Esophagus (tissue), 2 donors: ENCODE results near the gene QARS1. TPM values are rescaled to one million over a fixed set of nuclear protein-coding genes. Genes with fewer than 3 reads are reported as not detected.
A peak's percentile ranks its signal among the peaks of the same experiment; 100 is the strongest.

Experiments used
- H3K27ac ChIP-seq, 2 donors: one replicate each; pipeline ENCODE4 v1.5.1; 2013; ENCODE audit warnings: low read depth in 2 of 2, mild to moderate bottlenecking in 2 of 2, inconsistent platforms in 1 of 2, low read length in 1 of 2, moderate library complexity in 1 of 2
- H3K27me3 ChIP-seq, 2 donors: one replicate each; pipeline ENCODE4 v1.6.1; 2013; ENCODE audit warnings: low read length in 2 of 2, control low read depth in 1 of 2, mild to moderate bottlenecking in 1 of 2; ENCODE audit not compliant: insufficient read depth in 2 of 2, control insufficient read depth in 1 of 2
- H3K36me3 ChIP-seq, 2 donors: one replicate each; pipeline ENCODE4 v1.6.1; 2013; ENCODE audit warnings: low read length in 1 of 2; ENCODE audit not compliant: control insufficient read depth in 2 of 2, insufficient read depth in 2 of 2
- H3K4me1 ChIP-seq, 2 donors: one replicate each; pipeline ENCODE4 v1.6.1; 2013; ENCODE audit warnings: low read length in 1 of 2; ENCODE audit not compliant: control insufficient read depth in 2 of 2, insufficient read depth in 2 of 2
- H3K4me3 ChIP-seq, 2 donors: one replicate each; pipeline ENCODE4 v1.5.1; 2013; ENCODE audit warnings: low read length in 2 of 2, mild to moderate bottlenecking in 2 of 2, low read depth in 1 of 2, moderate library complexity in 1 of 2
- H3K9me3 ChIP-seq, 2 donors: one replicate each; pipeline ENCODE4 v1.6.1; 2013; ENCODE audit warnings: mild to moderate bottlenecking in 2 of 2, low read depth in 1 of 2, low read length in 1 of 2, moderate library complexity in 1 of 2; ENCODE audit not compliant: control insufficient read depth in 2 of 2, insufficient read depth in 1 of 2
- WGBS, 2 donors: extraction: QIAGEN DNeasy Blood & Tissue Kit; methylation state at CpG; one replicate each; pipeline ENCODE4 v1.1.7; 2013; 5-methylcytosine and 5-hydroxymethylcytosine counted together
- polyA plus RNA-seq, 2 donors: library from polyadenylated mRNA; stranded (reverse); fragments of 200-250 nt; gene quantifications; one replicate each; pipeline ENCODE4 v1.2.3, GENCODE V29; 2013
- donor health status: healthy with polysubstance abuse.
- donor health status: Bipolar disorder and iron deficiency.

QARS1 gene
- 100 to 1,000 TPM; 228 to 237 TPM for polyA plus RNA-seq

DNA sequence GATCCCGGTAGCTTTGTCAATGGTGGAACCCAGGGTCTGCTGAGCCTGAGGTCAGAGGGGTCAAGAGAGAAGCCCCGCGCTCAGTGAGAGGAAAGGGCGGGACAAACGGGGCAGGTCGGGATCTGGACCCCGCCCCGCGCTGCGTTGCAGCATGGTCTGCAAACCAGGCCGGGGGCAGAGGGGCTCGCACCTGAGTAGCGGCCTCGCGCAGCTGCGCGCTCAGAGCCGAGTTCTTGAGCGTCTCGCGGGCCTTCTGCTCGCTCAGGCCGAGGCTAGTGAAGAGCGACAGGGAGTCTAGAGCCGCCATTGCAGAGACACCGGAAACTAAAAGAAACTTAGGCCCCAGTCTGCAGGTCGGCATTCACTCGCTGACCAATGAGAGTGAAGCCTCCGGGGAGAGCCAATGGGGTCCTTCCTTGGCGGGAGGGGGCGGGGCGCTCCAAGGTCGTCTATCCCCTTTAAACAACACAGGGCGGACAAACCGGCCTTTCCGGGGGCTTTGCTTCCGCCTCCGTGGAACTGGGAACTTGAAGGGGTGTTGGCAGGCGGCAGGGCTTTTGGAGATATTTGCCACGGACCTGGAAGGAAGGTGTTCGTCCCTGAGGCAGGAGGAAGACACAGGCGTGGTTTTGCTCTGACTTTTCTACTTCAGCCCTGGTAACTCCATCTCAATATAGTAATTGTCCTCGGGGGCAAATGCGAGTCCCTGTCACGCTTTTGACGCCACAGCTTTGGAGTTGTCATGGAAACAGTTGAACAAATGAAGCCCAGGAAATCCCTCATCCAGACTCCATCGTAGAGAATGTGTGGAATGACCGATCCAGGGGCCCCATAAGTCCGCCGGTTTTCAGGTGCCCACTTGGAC lies at the start of gene QARS1:
Gene QARS1 (minus strand): TSS at position 331 of the 865 bp plus-strand sequence. CDS start 24 bp downstream, at position 307.
- Histone ChIP-seq H3K36me3 (peaks cover 22 to 45% of the 10 kb centered on the region in 2 donors), H3K4me1 (peaks cover 5 to 11% of the 10 kb centered on the region in 2 donors), H3K27me3 (no peaks in the 10 kb centered on the region), H3K27ac (peak within 1 kb of the TSS; percentile 90 to 96), H3K9me3 (no peaks in the 10 kb centered on the region), H3K4me3 (peak within 1 kb of the TSS; percentile 96 to 98)
- 2% methylated on average over 50 of the region's 50 CpGs for WGBS, 2 donors

DNA sequence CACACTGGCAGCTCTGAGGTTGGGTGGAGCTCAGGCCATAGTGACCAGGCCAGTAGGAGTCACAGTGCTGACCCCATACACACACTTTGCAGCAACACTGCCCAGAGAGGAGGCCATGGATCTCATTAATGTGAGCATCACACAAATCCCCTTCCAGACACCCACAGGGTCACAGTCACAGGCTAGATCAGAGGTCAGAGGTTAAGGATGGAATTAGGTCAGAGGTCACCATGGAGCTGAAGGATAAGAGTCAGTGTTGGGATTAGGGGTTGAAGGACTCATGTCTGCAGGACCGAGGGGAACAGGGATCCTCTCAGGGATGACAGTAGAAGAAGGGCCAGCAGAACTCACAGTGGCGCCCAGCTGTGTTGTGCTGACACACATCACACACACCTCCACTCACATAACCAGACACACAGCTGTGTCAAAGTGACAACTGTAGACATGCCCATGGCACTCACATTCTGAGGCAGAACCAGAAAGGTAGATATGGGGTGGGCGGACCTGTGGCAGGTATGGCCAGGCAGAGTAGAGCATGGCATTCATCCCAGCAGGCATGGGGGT lies 48.9 kb upstream of the QARS1 start:
- no peak overlapping the region for H3K27ac ChIP-seq
- no peak overlapping the region for H3K4me3 ChIP-seq
- H3K36me3 ChIP-seq: peaks cover 0 to 2% of the 10 kb centered on the region in 2 donors
- peaks cover 0 to 9% of the 10 kb centered on the region in 2 donors for H3K4me1 ChIP-seq
- no peaks in the 10 kb centered on the region for H3K9me3 ChIP-seq
- H3K27me3 ChIP-seq: no peaks in the 10 kb centered on the region
- WGBS, 2 donors: 81 to 84% methylated on average over 3 of the region's 3 CpGs

DNA sequence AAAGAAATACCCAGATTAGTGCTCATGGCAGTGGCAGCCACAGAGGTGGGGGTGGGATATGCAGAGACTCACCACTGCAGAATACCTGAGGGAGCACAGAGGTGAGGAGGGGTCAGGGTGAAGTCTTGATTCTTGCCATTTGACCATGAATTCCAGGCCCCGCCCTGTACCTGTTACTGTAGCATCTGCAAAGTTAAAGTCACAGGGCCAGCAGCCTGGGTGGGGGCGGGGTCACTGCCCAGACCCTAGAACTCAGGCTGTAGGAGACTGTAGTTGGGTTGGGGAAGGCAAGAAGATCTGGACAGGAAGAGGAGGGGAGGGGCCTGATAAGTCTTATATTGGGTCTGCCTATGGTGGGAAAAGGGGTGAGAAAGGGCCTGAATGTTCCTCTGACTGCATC lies 47.1 kb upstream of the QARS1 start:
- 83 to 90% methylated on average over 2 of the region's 2 CpGs for whole genome bisulfite sequencing, 2 donors
- Histone ChIP-seq H3K27me3 (no peaks in the 10 kb centered on the region), H3K4me3 (no peak overlapping the region), H3K36me3 (no peaks in the 10 kb centered on the region), H3K27ac (no peak overlapping the region), H3K4me1 (peaks cover 0 to 9% of the 10 kb centered on the region in 2 donors), H3K9me3 (no peaks in the 10 kb centered on the region)

DNA sequence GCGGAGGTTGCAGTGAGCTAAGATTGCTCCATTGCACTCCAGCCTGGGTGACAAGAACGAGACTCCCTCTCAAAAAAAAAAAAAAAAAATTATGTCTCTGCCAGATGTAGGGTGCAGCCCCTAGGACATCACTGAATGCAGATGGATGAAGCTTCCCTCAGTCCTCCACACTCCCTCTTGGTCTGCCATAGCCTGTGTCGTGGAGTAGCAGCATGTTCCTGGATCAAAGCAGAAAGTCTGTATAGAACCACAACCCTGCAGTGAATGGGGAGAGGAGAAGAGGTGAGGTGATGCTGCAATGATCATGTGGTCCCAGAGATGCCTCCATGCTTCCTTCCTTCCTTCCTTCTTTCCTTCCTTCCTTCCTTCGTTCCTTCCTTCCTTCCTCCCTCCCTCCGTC lies 43.6 kb upstream of the QARS1 start:
- Histone ChIP-seq H3K27me3 (no peaks in the 10 kb centered on the region), H3K4me3 (no peak overlapping the region), H3K36me3 (no peaks in the 10 kb centered on the region), H3K4me1 (peaks cover 0 to 8% of the 10 kb centered on the region in 2 donors), H3K9me3 (no peaks in the 10 kb centered on the region), H3K27ac (no peak overlapping the region)
- 73 to 76% methylated on average over 5 of the region's 5 CpGs for WGBS, 2 donors

DNA sequence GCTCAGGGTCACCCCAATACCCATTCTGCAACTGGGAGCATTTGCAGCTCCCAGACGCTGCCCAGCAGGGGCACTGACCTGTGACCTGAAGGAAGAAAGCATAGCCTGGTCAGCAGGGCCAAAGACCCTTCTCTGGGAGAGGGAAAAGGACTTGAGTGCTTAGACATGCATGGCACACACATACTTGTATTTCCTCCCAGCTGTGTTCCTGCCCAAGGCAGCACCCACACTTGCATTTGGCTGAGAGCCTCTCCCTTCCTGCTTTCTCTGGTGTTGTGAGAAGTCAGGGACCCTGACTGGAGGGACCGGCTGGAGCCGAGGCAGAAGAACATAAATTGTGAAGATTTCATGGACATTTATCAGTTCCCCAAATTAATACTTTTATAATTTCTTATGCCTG lies 35.5 kb upstream of the QARS1 start:
- Histone ChIP-seq H3K27me3 (no peaks in the 10 kb centered on the region), H3K4me1 (peaks cover 0 to 8% of the 10 kb centered on the region in 2 donors), H3K27ac (no peak overlapping the region), H3K36me3 (no peaks in the 10 kb centered on the region), H3K9me3 (no peaks in the 10 kb centered on the region), H3K4me3 (no peak overlapping the region)
- WGBS, 2 donors: 73 to 75% methylated on average over 3 of the region's 3 CpGs

DNA sequence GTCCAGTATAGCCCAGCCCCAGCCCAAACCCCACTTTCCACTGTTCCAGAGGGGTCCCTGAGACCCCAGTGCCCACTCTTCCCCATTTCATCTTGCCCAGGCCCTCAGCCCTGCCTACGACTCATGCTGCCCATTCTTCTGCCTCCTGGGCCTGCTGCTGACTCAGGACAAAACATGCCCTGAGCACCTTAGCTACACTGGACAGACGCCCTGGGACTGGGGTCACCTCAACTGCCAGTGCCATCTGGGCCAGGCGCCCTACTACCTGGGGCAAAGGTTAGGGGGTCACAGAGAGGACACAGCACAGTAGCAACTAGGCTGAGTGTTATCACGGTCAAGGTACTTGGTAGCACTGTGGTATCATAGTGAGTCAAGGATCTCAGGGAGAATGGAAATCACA lies 30.9 kb upstream of the QARS1 start:
- Histone ChIP-seq H3K4me3 (no peak overlapping the region), H3K27ac (no peak overlapping the region), H3K36me3 (peaks cover 0 to 6% of the 10 kb centered on the region in 2 donors), H3K27me3 (no peaks in the 10 kb centered on the region), H3K9me3 (no peaks in the 10 kb centered on the region), H3K4me1 (peaks cover 10 to 20% of the 10 kb centered on the region in 2 donors)
- WGBS, 2 donors: 75 to 81% methylated on average over 4 of the region's 4 CpGs

DNA sequence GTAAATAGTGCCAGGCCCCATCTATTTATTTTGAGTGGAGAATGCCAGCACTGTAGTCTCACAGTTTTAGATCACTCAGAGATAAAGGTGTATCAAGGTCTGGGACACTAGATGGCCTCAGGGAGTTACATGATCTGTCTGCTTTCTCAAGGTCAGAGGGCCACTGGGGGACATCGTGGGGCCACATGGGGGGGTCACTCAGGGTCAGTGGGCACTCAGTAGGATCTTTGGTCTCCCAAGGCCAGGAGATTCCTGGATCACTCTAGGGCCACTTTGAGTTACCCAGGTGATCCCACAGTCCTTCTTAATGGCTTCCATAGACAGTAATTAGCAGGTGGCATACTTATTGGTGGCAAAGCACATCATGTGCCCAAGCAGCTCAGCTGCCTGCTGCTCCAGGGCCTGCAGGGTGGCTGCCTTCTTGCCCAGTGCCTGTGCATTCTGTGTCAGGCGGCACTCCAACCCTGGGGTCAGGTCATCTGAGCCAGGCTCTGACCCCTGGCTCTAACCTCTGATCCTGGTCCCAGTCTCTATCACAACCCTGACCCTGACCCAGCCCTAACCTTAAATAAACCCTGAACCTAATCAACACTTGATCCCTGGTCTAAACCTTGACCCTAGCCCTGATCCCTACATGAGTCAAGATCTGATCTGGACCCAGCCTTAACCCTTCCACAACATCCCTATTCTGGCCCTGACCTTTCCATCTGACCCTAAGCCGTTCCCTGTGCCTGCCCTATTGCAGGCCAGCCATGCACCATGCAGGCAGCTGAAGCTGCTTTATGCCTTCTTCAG lies 30.1 kb upstream of the QARS1 start:
- Histone ChIP-seq H3K4me1 (peaks cover 13 to 18% of the 10 kb centered on the region in 2 donors), H3K27ac (peak overlapping the region in 1 of 2 donors; percentile 56), H3K9me3 (no peaks in the 10 kb centered on the region), H3K36me3 (peaks cover 2 to 12% of the 10 kb centered on the region in 2 donors), H3K27me3 (no peaks in the 10 kb centered on the region), H3K4me3 (no peak overlapping the region)
- WGBS, 2 donors: 52 to 68% methylated on average over 3 of the region's 3 CpGs

DNA sequence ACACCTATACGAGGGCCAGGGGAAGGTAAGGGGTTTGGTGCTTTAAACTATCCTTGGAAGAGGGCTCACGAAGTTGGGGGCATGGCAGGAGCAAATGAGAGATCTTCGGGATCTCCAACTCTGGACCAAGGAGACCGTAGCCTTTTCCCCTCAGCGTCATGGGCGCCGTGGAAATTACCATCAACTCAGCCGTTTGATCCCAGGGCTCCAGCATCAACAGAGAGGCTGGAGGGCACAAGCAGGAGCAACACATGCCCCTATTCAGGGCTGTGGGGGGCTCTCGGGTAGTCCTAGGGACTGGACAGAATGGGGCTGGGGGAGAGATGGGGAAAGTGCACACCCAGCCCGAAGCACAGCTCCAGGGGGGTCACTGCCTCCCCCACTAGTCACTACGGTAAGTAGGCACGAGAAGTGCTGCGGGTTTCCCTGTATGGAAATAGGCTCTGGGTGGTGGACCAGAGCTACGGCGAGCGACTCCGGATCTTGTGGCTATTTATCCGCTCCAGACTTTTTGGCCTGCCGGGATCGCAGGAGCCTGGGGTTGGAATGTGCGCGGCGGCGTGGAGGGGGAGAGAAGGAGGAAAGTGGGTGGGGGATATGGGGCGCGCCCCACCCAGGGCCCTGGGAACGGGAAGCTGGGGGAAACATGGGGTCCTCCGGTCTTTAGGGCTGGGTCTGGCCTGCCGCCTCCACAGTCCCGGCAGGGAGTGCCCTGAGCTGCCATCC lies 28.8 kb upstream of the QARS1 start:
- Histone ChIP-seq H3K4me3 (peak overlapping the region; percentile 47 to 64), H3K4me1 (peaks cover 13 to 18% of the 10 kb centered on the region in 2 donors), H3K27ac (peak overlapping the region; percentile 85 to 87), H3K9me3 (no peaks in the 10 kb centered on the region), H3K36me3 (peaks cover 4 to 23% of the 10 kb centered on the region in 2 donors), H3K27me3 (no peaks in the 10 kb centered on the region)
- WGBS, 2 donors: 6 to 7% methylated on average over 28 to 30 of the region's 30 CpGs
